Peyer's patch (tissue), 4 donors: Measurements from ENCODE around the gene JMY. TPM values are rescaled to one million over a fixed set of nuclear protein-coding genes. Genes with fewer than 3 reads are reported as not detected.

Source experiments
- DNase-seq, 3 donors: peaks; one replicate each; pipeline ENCODE4 v3.0.0-alpha.2; 2017 to 2019
- H3K27ac ChIP-seq, 4 donors: fragments of 200-600 bp; sonication (generic); one replicate each; pipeline ENCODE4 v1.5.1; 2016 to 2019
- H3K27me3 ChIP-seq, 2 donors: fragments of 200-600 bp; sonication (generic); one replicate each; pipeline ENCODE4 v1.5.1; 2019
- H3K36me3 ChIP-seq, 3 donors: fragments of 200-600 bp; sonication (generic); one replicate each; pipeline ENCODE4 v1.5.1; 2016 to 2019
- H3K4me1 ChIP-seq, 4 donors: fragments of 200-600 bp; sonication (generic); one replicate each; pipeline ENCODE4 v1.5.1; 2016 to 2019
- H3K4me3 ChIP-seq, 4 donors: fragments of 200-600 bp; sonication (generic); 1 replicate in 3 of 4; 2 replicates in 1 of 4; pipeline ENCODE4 v1.5.1; 2016 to 2019; ENCODE audit warnings: mild to moderate bottlenecking in 1 of 4
- H3K9me3 ChIP-seq, 4 donors: fragments of 200-600 bp; sonication (generic); one replicate each; pipeline ENCODE4 v1.5.1; 2016 to 2019; ENCODE audit warnings: mild to moderate bottlenecking in 1 of 4
- POLR2A ChIP-seq, 2 donors: fragments of 450-650 bp; IDR thresholded peaks; one replicate each; pipeline ENCODE4 v1.5.1; 2017; ENCODE audit warnings: antibody characterized with exemption in 2 of 2, mild to moderate bottlenecking in 2 of 2, moderate library complexity in 2 of 2
- total RNA-seq, 4 donors: library from RNA; depleted of rRNA; stranded (reverse); fragments of >200 nt; gene quantifications; one replicate each; pipeline ENCODE4 v1.1.0, GENCODE V29; 2016
- TF ChIP-seq, protein P1 (sequence below), 6 experiments: fragments of 450-650 bp in 4 of 6; fragments of 200-600 bp in 2 of 6; sonication (generic) in 1 of 6; IDR thresholded peaks; one replicate each; pipeline ENCODE4 v1.5.1; 2017 to 2019; ENCODE audit warnings: antibody characterized with exemption in 6 of 6, mild to moderate bottlenecking in 3 of 6, moderate library complexity in 1 of 6

JMY gene
- total RNA-seq, 4 donors from 2014 or later: 10.3 to 16.5 (median 12.3) TPM

DNA sequence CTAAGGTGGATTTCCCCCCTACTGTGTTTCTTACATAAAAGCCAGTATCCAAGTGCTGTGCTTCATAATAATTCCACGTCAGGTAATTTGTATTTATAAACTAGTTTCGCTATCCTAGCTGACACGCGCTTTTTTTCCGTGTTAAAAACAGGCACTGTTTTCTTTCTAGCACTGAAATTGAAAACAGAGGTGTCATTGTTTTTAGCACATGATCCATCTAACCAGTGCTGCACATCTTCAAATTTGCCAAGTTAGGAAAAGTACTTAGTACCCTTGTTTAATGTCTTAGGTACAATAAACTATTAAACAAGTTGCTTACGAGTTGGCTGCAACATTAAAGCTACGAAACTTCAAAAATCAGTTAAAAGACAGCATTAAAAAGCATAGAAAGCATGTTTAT, 49.9 kb downstream of the JMY start:
- H3K4me3 ChIP-seq: no peak overlapping the region
- H3K27me3 ChIP-seq: no peaks in the 10 kb centered on the region
- H3K27ac ChIP-seq: no peak overlapping the region
- DNase-seq: no peak
- H3K9me3 ChIP-seq: no peaks in the 10 kb centered on the region
- peaks cover 0 to 7% (median 0%) of the 10 kb centered on the region in 3 donors for H3K36me3 ChIP-seq
- no peaks in the 10 kb centered on the region for H3K4me1 ChIP-seq
- no peak for TF ChIP-seq POLR2A (IDR thresholded peaks at IDR 0.05)
- TF ChIP-seq, protein P1, sequence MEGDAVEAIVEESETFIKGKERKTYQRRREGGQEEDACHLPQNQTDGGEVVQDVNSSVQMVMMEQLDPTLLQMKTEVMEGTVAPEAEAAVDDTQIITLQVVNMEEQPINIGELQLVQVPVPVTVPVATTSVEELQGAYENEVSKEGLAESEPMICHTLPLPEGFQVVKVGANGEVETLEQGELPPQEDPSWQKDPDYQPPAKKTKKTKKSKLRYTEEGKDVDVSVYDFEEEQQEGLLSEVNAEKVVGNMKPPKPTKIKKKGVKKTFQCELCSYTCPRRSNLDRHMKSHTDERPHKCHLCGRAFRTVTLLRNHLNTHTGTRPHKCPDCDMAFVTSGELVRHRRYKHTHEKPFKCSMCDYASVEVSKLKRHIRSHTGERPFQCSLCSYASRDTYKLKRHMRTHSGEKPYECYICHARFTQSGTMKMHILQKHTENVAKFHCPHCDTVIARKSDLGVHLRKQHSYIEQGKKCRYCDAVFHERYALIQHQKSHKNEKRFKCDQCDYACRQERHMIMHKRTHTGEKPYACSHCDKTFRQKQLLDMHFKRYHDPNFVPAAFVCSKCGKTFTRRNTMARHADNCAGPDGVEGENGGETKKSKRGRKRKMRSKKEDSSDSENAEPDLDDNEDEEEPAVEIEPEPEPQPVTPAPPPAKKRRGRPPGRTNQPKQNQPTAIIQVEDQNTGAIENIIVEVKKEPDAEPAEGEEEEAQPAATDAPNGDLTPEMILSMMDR (IDR thresholded peaks at IDR 0.05): no peak

DNA sequence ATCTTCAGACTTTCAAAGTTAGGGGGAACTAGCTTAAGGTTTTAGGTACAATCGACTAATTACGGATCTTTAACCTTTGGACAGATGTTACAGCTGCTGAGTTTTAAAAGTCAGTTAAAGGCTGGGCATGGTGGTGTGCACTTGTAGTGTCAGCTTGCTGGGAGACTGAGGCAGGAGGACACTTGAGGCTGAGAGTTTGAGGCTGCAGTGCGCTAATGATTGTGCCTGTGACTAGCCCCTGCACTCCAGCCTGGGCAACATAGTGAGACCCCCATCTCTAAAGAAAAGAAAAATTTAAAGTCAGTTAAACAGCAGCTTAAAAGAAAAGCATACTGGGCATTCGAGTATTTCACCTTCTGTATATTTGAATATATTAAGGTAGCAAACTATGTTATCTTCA, 51.4 kb downstream of the JMY start:
- Histone ChIP-seq H3K4me1 (no peaks in the 10 kb centered on the region), H3K9me3 (no peaks in the 10 kb centered on the region), H3K27me3 (no peaks in the 10 kb centered on the region), H3K36me3 (peaks cover 0 to 21% (median 0%) of the 10 kb centered on the region in 3 donors), H3K4me3 (no peak overlapping the region), H3K27ac (no peak overlapping the region)
- TF ChIP-seq, protein P1 (IDR thresholded peaks at IDR 0.05): no peak
- no peak for TF ChIP-seq POLR2A (IDR thresholded peaks at IDR 0.05)
- no peak for DNase-seq

DNA sequence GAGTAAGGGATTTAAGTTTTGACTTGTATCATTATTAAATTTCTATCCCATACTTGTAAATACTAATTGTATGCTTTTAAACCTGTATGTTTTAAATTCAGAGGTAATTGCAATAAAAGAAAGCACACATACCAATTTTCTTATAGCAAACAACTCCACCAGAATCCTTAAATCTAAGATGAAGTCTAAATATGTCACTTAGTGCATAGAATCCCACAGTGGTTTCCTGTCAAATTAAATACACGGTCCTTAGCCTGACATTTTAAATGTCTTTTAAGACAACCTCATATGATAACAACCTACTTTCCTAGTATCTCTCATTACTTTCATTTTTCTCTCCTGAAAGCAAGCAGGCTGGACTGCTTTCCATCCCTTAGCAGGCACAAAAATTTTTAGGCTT, 52.0 kb downstream of the JMY start:
- no peak for DNase-seq
- H3K4me3 ChIP-seq: no peak overlapping the region
- H3K9me3 ChIP-seq: no peaks in the 10 kb centered on the region
- no peak overlapping the region for H3K27ac ChIP-seq
- peaks cover 0 to 21% (median 0%) of the 10 kb centered on the region in 3 donors for H3K36me3 ChIP-seq
- H3K27me3 ChIP-seq: no peaks in the 10 kb centered on the region
- no peak for TF ChIP-seq POLR2A (IDR thresholded peaks at IDR 0.05)
- TF ChIP-seq, protein P1 (IDR thresholded peaks at IDR 0.05): no peak
- H3K4me1 ChIP-seq: no peaks in the 10 kb centered on the region

DNA sequence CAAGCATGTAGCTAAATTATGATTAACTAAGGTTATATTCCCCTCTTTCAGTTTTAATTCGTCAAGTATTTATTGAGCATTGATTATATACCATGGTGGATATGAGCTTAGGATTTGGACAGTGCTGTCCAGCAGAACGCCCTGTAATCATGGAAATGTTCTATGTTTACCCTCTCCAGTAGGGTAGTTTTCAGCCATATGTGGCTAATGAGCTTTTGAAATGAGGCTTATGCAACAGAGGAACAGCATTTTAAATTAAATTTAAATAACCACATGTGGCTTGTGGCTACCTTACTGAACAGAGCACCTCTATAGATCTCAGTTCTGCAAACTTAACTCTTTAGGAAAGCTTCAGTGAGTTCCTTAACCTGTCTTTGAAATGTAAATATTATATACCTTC, 59.1 kb downstream of the JMY start:
- peaks cover 0 to 22% (median 0%) of the 10 kb centered on the region in 3 donors for H3K36me3 ChIP-seq
- no peak overlapping the region for H3K4me3 ChIP-seq
- no peaks in the 10 kb centered on the region for H3K4me1 ChIP-seq
- no peak for TF ChIP-seq POLR2A (IDR thresholded peaks at IDR 0.05)
- TF ChIP-seq, protein P1 (IDR thresholded peaks at IDR 0.05): no peak
- H3K9me3 ChIP-seq: no peaks in the 10 kb centered on the region
- no peaks in the 10 kb centered on the region for H3K27me3 ChIP-seq
- no peak overlapping the region for H3K27ac ChIP-seq
- DNase-seq: no peak

DNA sequence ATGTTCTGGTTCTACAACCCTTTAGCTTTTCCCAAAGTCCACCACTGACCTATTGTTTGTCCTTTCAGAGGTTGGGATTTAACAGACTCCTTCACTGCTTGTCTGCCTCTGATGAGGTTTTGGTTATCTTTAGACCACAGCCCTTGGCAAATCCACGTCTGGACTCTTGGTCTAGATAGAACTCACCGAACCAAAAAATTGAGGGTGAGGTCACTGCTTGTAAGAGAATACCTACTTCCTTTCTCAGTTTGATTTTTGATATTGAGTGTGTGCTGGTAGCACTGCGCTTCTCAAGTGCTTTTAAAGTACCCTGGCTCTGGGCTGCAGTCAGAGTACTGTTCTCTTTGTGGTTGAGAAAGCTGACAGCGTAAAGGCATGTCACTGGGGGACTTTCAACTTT, 61.7 kb downstream of the JMY start:
- no peaks in the 10 kb centered on the region for H3K4me1 ChIP-seq
- H3K27ac ChIP-seq: no peak overlapping the region
- H3K27me3 ChIP-seq: no peaks in the 10 kb centered on the region
- no peak overlapping the region for H3K4me3 ChIP-seq
- peaks cover 0 to 22% (median 0%) of the 10 kb centered on the region in 3 donors for H3K36me3 ChIP-seq
- no peaks in the 10 kb centered on the region for H3K9me3 ChIP-seq
- no peak for TF ChIP-seq POLR2A (IDR thresholded peaks at IDR 0.05)
- TF ChIP-seq, protein P1 (IDR thresholded peaks at IDR 0.05): no peak
- no peak for DNase-seq
